GOT3 (cell line): Measurements from ENCODE around the gene COPB1.
"Not testable (repeated sequence)": the region's sequence is repeated elsewhere in the genome, so short reads cannot be mapped to it uniquely, and the experiment has no call there.

Experiments used
- DNase-seq: peaks from one replicate; lab custom pipeline; 2025; ENCODE audit warnings: mixed read lengths; lab: John Stamatoyannopoulos, UW

Gene COPB1

GRCh38 chr11:14499560-14500180, at the start of gene COPB1:
TSS of gene COPB1 (minus strand) at chr11:14499811. CDS start at chr11:14498928, 883 bp downstream.
- DNase-seq, result peak; percentile 26

- DNase-seq, result no peak
These were observed 47.8 kb upstream of the COPB1 start for GRCh38 chr11:14547440-14547839.

- DNase-seq, result no peak
These were observed 47.1 kb upstream of the COPB1 start for GRCh38 chr11:14546672-14547071.

GRCh38 chr11:14544611-14545010, 45.0 kb upstream of the COPB1 start:
- DNase-seq, result no peak

- no peak for DNase-seq
These were observed 43.6 kb upstream of the COPB1 start for GRCh38 chr11:14543260-14543659.

- DNase-seq, result no peak
These were observed 42.7 kb upstream of the COPB1 start for GRCh38 chr11:14542324-14542723.

DNA sequence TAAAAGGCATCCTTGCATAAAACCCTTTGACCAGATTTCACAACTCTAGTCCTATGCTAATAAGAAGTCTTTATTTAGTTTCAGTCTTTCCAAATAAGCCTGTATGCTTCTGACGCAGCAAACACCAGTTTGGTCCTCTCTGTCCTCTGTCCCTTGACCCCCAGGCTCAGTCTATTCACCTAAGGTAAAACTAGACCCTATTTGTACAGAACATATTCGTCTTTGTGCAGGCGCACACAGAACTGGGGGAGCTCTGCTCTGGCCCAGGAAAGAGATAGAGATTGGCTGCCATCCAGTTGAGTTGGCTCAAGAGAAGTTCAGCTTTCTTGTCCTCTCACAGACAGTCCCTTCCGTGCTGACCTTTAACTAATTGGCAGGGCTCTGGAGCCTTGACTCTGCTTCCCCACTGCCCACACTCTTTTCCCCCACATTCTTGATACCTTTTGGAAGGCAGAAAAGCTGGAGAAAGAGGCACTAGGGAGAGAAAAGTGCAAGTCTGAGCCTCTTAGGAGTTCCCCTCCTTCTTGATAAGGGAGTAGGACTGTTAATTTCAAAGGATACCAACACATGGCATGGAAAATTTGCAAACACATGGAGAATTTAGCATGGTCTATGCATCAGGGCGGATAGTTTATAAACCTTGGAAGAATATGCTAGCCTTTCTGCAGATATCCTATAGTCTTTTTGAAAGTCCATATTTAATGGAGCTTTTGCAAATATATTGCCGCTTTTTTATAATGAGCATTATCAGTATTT, 41.8 kb upstream of the COPB1 start:
- DNase-seq, result no peak

- DNase-seq, result no peak
These were observed 40.4 kb upstream of the COPB1 start for GRCh38 chr11:14539982-14540421.

DNA sequence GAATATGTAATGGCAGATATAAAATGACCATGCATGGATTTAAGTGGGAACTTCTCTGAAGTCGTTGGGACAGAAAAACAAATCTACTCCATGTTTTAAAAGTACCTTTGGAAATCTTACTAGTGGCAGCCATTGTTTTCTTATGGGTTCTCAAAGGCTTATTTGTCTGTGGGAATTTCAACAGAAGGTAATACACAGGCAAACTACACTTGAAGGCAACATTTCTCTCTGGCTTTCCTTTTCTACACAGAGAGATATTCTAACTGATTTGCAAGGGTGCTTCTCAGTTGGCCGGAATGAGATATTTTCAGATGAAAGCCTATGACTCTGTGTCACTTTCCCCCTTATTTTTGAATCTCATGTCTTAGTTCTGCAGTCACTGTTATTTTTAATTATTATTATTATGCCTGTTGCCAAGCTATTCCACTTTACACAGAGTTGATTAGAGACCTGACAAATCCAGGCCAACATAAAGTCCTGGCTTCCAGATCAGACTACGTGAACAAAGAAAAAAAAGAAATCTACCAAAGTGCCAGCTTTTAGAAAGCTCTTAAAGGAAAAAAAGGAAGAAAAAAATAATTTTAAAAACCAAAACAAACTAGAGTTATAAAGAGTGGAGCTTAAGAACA, 39.4 kb upstream of the COPB1 start:
- no peak for DNase-seq

DNA sequence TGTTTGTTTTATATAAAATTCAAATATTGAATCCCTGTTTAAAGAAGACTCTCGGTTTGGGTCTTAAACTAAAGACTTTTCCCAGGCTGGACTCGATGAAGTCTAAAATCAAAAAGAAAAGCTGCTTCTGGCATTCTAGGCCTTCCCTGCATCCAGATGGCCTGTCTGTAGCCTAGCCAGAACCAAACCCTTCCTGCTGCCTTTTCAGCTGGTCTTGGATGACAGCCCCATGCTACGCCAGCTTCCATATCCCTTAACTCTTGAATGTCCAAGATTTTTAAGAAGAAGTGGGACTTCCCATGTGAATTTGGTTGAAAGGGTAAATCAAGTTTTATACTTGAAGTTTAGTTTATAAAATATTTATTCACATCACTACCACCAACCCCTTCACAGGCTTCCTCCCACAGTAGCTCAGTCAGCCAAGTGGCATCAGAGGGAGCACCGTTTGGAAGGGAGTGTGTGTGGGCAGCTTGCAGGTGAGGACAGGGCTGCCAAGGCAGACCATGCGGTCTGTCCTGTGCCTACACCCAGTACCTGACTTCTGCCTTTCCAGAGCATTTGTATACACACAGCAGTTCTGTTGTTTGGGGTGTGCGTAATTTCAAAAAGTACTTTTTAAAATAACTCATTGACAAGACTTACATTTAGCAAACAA, 38.8 kb upstream of the COPB1 start:
- no peak for DNase-seq

DNA sequence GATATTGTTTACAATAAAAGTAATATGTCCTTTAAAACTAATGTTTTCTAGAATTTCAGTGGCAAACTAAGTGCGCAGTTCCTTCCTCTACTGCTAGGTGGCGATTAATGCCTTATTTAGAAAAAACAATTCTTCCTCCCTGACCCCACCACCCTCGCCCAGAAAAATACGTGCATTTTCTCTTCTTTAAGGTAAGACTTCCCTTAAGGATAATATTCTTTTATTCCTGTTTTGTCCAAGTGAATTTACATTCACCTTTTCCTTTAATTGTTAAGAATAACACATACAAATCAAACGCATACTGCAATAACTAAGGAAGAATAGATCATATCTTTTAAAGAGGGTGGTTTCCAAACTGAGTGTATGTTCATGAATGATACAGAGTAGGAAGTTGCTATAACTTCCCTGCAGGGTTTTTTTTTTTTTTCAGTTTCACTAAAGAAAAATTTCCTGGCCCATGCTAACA, 37.6 kb upstream of the COPB1 start:
- no peak for DNase-seq

DNA sequence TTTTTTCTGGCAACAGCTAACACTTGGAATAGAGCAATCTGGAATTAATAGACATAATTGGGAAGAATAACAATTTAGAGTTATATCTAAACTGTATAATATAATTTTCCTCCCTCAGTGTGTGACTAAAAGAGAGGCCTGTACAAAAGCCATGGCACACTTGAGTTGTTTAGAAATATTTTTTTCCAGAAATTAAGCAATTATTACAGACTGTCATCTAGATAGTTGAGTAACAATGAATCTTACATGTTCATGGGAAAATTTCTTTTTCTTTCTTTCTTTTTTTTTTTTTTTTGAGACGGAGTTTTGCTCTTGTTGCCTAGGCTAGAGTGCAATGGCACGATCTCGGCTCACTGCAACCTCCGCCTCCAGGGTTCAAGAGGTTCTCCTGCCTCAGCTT, 35.6 kb upstream of the COPB1 start:
- DNase-seq, result not testable (repeated sequence)

DNA sequence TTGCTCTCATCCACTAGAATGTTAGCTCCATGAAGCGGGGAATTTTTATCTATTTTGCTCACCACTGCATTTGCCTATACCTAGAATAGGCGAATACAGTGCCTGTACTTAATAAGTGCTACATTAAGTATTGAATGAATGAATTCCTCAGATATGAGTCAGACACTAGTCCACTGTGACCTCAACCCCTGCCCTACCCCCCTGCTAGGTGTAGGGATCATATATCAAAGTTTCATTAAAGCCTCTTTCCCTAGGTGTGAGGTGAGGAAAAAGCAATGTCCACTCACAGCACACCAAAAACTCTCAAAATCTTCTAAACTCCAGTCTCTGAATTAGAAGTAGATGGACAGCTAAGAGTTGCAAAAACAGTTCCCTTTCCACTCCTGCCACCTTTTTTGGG, 30.3 kb upstream of the COPB1 start:
- no peak for DNase-seq

GRCh38 chr11:14529321-14529720, 29.7 kb upstream of the COPB1 start:
- no peak for DNase-seq

DNA sequence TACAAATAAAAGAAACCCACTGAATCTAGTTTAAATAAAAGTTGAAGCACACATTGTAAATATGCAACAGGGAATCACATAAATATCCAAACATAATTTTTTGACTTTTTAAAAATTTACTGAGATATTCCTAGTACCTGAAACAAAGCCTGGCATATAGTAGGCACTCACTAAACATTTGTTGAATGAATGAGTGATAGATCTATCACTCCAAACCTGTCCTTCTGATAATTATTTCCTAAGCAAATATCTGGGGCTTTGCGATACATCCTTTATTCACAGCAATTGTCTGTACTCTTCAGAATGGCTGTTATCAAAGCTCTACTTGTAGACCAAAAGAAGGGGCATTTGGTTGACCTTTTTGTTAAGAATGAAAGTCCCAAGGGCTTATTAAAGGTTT, 23.2 kb upstream of the COPB1 start:
- DNase-seq, result no peak

DNA sequence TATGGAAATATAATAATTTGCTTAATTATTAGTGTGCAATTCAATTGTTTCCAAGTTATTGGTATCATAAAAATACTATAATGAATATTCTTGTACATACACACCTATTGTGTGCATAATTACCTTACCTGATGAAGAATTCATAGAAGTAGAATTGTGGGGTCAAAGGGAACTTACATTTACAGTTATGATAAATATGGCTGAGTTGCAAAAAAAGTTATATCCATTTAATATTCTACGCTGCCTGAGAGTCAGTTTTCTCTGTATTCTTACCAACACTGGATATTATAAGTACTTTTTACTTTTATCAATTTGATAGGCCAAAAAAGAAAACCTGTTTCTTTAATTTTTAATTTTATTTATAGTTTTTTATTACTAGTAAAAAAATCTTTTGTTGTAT, 22.6 kb upstream of the COPB1 start:
- DNase-seq, result no peak

DNA sequence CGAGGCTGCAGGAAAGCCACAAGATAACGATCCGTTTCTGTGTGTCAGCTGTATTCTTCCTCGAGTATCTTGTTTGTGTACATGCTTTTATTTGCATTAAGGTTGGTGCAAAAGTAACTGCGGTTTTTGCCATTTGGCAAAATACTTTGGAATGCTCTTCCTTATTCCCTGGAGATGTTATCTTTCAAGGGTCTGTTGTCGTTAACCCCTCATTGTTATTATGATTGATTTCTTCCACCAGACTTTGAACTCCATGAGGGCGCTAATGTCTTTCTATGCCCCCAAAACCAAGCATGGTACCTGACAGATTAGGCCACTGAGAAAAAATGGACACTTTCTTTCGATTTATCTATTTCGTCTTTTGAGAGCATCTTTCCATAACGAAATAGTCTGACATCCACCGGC, 21.1 kb upstream of the COPB1 start:
- DNase-seq, result no peak

DNA sequence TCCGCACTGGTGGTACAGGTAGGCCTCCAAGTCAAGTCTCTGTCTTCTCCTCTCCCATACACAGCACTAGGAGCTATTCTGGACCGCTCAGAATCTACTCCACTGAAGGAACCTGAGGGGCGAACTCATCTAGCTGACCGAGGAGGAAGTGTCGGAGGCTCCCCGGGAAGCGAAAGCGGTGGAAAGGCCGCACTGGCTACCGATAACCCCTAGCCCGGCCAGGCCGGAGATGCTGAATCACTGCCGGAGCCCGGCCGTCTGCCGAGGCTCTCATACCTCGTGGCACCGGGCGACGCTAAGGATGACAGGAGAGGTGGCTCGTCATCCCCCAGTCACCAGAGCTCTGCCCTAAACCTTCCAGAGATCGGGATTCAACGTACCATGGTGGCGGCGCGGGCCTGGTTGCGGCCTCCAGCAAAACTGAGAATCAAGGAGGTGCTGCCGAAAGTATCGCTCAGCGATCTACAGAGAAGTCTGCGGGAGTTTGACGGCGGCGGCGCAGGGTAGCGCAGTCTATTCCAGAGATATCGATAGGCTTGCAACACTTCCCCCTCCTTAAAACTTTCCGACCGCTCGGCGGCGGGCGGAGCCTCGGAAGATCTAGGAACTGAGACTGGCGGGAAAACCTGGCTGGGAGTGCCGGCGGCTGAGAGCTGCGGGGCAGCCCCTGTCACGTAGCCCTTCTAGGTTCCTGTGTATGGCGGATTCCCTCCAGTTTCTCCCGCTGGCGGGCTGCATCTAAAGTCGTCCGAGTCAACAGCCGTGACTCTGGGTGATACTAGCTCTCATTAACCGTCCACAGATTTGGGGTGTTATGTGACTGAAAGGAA, 20.5 kb upstream of the COPB1 start, which contains the start of gene PSMA1:
PSMA1 (minus strand) TSS at position 470 of the 830 bp plus-strand sequence; CDS start at position 383, 87 bp downstream.
- peak; percentile 51 for DNase-seq

- DNase-seq, result no peak
These were observed 19.9 kb upstream of the COPB1 start for GRCh38 chr11:14519597-14519916.

- DNase-seq, result no peak
These were observed 19.2 kb upstream of the COPB1 start for GRCh38 chr11:14518820-14519219.

- no peak for DNase-seq
These were observed 14.2 kb upstream of the COPB1 start for GRCh38 chr11:14513800-14514199.

DNA sequence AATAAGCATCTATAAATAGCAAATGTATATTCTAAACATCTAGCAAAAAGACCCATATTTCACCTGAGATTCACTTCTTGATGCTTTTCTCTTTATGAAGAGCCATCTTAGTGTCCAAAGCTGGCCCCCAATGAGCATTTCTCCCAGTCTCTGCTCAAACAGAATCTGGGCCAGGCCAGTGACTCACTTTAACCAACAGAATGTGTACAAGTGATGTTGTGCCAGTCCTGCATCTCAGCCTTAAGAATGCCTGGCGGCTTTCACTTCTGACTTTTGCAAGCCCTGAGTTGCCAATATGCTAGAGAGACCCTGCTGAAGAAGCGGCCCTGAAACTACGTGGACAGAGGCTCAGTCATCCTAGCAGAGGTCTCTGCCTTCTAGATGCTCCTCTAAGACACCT, 6.9 kb upstream of the COPB1 start:
- no peak for DNase-seq
